PFSK-1 (cell line): Measurements from ENCODE around the gene PRPF6.

Experiments used
- POLR2AphosphoS5 ChIP-seq: IDR thresholded peaks from 2 replicates; pipeline ENCODE4 v1.6.1; 2012; ENCODE audit warnings: low read depth, mild to moderate bottlenecking, control low read depth, low read length, moderate library complexity
- SIN3A ChIP-seq: IDR thresholded peaks from 2 replicates; pipeline ENCODE4 v1.6.1; 2012; ENCODE audit warnings: mild to moderate bottlenecking, low read length, moderate library complexity, borderline replicate concordance; ENCODE audit not compliant: insufficient read depth
- TF ChIP-seq, protein P1 (sequence below), 2 experiments: IDR thresholded peaks; 2 replicates each; pipeline versions ENCODE4 v1.6.1 to v1.8.0; 2011 to 2012; ENCODE audit warnings: low read depth in 2 of 2, low read length in 2 of 2, control low read depth in 1 of 2, inconsistent platforms in 1 of 2, mild to moderate bottlenecking in 1 of 2, moderate library complexity in 1 of 2; ENCODE audit not compliant: insufficient read depth in 1 of 2

DNA sequence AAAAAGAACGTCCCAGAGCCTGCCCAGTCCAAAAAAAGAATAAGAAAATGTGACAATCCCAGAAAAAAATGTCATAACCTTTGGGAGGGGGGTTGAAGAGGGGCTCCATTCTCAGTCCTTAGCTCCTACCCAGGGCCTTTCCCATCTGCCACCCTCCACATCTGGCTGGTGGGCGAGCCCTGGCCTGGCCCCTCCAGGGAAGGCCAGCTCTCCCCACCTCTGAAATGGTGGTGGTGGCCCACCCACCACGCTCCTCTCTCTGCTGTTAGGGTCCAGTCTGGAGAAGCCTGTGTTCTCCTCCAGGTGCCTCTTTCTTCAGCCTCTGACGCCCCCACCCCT is 98.0 kb downstream of the PRPF6 start:
- TF ChIP-seq POLR2AphosphoS5 = no peak
- no peak for TF ChIP-seq SIN3A
- TF ChIP-seq, protein P1, sequence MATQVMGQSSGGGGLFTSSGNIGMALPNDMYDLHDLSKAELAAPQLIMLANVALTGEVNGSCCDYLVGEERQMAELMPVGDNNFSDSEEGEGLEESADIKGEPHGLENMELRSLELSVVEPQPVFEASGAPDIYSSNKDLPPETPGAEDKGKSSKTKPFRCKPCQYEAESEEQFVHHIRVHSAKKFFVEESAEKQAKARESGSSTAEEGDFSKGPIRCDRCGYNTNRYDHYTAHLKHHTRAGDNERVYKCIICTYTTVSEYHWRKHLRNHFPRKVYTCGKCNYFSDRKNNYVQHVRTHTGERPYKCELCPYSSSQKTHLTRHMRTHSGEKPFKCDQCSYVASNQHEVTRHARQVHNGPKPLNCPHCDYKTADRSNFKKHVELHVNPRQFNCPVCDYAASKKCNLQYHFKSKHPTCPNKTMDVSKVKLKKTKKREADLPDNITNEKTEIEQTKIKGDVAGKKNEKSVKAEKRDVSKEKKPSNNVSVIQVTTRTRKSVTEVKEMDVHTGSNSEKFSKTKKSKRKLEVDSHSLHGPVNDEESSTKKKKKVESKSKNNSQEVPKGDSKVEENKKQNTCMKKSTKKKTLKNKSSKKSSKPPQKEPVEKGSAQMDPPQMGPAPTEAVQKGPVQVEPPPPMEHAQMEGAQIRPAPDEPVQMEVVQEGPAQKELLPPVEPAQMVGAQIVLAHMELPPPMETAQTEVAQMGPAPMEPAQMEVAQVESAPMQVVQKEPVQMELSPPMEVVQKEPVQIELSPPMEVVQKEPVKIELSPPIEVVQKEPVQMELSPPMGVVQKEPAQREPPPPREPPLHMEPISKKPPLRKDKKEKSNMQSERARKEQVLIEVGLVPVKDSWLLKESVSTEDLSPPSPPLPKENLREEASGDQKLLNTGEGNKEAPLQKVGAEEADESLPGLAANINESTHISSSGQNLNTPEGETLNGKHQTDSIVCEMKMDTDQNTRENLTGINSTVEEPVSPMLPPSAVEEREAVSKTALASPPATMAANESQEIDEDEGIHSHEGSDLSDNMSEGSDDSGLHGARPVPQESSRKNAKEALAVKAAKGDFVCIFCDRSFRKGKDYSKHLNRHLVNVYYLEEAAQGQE (IDR thresholded peaks at IDR 0.05; ENCODE audit: insufficient read depth in 1 of 2, low read depth in 2 of 2, low read length in 2 of 2) = no peak
